Stimulated activated CD4-positive, alpha-beta T cell treated with anti-CD3 and anti-CD28 coated beads, Interleukin-15, amount 100 ng/mL, for 1 hour (primary cell): ENCODE measurements around the gene MAPRE2.
"Not testable (repeated sequence)": the region's sequence is repeated elsewhere in the genome, so short reads cannot be mapped to it uniquely, and the experiment has no call there.

Experiments
- DNase-seq, 2 donors: peaks; one replicate each; pipeline ENCODE4 v3.0.0-alpha.2; 2020; ENCODE audit warnings: low read depth in 1 of 2, low spot score in 1 of 2

Gene MAPRE2

DNA sequence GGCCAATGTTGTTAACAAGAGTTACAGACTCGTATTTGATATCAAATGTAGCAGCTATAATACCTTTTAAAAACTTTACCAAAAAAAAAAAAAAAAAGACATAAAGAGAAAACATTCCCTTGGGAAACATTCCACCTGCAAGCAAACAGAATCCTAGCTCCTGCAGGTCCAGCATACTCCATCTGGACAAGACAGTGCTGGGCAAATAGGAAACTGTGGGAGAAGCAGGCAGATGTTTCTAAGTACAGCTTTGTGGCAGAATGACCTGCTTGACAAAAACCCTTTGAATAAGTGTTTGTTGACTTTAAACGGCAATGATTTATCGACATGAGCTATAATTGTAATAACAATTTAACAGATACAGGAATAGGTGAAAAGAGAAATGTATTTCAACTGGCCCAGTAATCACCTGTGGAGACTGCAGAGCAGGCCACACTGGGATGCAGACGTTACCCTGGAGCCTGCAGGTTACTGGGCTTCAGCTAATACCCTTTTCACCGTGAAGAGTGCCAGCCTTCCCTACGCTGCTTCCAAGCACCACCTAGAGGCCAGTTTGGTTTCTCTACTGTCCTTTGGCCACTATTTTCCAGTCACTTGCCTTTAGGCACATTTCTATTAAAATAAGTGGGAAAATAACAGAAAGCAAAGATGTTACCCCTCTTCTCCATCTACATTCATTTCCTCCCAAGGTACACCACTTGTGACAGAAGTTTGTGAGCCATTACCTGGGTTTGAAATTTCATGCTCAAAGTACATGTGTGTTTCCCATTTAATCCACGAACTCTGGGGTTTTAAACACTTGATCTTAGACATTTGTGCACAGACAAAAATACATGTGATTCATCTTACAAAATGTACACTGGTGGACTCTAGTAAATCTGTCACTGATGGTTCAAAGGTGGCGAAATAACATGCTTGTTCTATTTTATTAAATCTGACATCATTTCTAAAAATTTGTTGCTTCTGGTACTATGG, 102.7 kb downstream of the MAPRE2 start:
- DNase-seq: no peak

DNA sequence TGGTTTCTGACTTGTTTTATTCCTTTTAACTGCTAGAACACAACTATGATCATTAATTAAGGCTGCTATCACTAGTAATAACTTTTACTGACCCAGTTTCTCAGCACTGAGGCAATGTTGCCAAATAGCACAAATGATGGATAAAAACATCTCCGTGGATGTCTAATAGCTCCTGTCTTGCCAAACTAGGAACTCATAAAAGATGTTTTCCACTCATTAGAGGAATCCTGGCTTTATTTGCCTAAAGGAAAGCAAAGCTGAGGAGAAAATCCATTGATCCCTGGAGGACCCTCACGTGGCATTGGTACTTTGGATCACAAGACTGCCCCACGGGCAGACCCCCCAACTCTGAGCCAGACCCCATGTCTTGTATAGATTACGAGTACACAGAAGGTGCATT, 103.5 kb downstream of the MAPRE2 start:
- DNase-seq: no peak

DNA sequence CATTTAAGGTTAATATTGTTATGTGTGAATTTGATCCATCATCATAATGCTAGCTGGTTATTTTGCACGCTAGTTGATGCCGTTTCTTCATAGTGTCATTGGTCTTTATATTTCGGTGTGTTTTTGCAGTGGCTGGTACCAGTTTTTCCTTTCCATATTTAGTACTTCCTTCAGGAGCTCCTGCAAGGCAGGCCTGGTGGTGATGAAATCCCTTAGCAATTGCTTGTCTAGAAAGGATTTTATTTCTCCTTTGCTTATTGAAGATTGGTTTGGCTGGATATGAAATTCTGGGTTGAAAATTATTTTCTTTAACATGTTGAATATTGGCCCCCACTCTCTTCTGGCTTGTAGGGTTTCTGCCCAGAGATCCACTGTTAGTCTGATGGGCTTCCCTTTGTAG, 109.0 kb downstream of the MAPRE2 start:
- DNase-seq: not testable (repeated sequence)

DNA sequence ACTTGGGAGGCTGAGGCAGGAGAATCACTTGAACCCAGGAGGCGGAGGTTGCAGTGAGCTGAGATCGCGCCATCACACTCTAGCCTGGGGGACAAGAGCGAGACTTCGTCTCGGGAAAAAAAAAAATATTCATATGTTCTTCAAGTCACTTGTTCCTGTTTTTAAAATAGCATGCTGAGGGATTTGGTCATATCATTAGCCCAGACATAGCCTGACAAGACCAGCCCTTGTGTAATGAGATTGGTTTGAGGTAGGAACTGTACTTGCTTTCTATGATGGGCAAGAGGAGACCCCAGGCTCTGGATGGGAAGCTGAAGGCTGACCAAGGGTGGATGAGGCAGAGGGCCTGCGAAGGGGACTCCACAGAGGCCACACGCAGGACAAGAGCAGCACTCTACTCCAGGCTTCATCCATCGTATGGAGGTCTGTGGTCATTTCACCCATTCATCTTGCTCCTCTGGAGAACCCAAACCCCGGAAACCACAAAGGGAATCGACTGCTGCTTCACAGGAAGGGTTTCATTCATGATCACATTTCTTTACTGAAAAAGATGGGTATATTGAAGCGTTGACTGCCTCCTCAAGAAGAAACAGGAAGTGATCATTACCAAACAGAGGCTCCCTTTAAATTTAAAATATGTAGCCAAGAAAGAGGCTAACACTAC, 112.5 kb downstream of the MAPRE2 start:
- no peak for DNase-seq

DNA sequence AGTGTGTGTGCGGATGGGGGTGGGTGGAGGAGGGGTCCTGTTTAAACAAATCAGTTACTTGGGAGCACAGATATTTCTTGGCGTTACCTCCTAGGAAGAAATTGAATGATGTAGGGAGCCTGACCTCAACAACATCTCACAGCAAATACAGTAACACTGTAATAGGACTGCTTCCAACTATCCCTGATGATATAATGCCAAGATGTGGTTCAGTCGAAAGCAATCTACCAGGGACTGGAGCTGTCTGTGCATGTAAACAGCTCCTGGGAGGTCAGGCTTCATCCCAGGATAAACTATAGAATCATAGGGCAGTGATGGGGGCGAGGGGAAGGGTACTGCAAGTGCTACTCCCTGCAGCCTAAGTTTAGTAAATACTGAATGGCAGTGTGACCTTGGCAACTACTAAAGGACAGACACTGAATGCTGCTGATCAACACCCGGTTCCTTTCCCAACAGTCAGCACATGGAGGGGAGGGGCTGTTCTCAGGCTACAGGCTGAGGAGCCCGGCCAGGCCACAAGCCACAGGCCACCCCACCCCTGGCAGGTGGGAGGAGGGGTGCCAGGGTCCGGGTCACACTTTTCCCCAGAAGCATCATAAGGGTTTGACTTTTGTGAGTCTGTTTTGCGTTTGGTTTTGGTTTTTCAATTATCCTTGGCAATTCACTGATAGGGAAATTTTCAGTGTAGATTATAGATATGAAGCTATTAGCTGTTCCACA, 114.3 kb downstream of the MAPRE2 start:
- no peak for DNase-seq

DNA sequence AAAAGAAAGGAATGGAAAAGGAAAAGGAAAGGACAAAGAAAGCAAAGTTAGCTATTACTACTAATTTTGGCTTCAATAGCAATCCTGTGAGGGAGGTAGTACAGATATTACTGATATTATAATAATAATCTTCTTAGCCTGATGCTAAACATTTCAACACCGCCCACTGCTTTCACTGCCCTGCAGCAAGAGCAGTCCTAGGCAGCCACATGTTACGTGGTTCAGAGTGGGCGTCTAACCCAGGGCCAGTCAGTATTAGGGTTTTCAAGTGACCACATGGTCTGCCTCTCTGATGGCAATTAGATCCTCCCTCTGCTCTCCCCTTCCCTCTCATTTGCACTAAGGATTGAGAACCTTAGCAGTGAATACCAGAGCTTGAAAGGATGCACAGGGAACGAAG, 116.0 kb downstream of the MAPRE2 start:
- DNase-seq: no peak

DNA sequence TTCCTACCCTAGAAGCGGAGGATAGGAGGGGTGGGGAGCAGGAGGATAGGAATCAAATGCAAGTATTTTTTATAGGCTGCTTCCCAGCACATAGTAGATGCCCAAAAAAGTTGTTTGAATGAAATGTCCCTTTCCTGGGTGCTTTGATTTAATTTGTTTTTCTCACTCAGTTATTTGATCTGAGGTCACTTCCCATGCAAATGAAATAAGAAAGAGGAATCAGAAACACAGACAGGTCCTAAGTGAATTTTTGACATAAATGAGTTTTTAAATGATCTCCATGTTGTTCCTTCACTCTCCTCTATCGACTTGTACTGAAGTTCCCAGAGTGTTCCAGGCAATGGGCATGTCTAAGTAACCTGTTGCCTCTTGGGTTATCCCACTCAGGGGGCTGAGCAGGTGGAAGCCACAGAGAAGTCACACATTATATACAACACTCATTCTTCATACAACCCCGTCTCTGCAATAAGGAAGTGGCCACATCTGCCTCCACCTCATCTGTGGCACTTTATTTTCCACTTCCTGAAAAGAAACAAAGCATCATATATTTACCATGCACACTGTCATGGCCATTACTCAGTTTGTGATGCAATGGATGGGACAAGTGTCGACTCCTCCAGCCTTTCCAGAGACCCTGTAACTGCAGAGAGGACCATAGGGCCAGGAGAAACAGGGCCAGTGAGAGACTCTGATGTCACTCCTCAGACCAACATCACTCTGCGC, 117.7 kb downstream of the MAPRE2 start:
- no peak for DNase-seq

DNA sequence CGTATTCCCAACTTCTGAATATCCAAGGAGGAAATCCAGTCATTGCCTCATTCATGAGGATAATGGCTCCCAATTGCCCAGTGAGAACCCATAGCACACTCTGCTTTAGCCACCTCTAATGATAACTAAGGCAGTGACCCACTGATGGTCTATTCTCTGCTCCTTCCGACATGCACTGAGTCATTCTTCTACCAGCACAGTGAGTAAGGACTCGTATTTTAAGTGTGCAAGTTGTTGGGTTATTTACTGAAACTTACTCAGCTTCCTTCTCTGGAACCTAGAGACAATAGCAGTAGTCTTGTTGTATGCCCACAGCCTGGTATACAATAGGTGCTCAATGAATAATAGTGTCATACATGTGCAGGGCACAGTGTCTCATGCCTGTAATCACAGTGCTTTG, 118.6 kb downstream of the MAPRE2 start:
- DNase-seq: no peak

DNA sequence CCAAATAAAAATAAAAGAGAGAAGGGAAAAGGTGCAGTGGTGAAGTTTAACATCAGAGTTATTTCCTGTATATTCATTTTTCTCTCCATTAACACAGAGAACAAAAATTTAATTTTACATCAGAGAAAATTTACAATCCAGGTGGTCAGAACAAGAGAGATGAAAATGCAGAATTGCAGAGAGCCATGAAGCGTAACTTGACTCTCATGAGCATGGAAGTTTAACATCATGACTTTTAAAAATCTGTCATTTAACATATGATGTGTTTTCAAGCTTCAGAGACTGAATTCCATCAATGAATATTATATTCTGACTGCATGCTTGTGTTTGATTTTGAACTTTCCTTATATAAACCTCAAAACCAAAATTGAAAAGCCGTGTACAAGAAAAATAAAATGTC, 120.3 kb downstream of the MAPRE2 start:
- no peak for DNase-seq

DNA sequence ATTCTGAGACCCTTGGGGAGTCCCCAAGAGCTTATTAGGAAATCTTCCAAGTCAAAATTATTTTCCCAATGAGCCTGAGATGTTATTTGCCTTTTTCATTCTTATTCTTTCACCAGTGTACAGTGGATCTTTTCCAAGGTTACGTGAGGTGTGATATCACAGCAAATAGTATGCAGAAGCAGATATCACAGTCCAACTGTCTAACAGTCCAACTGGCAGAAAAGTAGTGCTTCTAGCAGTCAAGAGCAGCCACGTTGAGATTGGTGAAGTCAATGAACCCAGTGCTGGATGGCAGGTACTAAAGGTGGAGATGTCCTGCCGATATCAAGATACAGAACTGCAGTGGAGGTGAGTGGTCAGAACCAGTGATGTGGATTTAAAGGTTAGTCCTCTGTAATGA, 120.7 kb downstream of the MAPRE2 start:
- no peak for DNase-seq

DNA sequence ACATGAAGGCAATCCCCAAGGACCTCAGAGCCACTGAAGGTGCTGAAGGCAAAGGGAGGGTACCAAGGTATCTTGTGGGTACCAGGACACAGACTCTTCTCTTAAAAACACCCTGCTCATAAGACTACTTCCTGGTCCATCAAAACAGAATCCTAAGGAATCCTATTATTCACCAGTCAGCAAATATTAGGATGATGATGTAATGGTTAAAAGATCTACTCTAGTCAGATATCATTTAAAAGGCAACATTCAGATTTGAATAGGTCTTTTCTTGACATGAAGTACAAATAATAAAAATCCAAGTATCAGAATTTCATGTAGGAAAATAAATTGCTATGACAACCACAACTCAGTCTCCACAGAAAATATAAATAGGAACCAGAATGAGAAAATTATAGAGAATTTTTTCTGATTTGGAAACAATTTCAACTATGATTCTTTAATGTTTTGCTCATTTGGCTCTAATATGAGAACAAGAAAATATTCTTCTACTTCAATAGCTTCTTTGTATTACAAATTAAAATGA, 121.9 kb downstream of the MAPRE2 start:
- no peak for DNase-seq

DNA sequence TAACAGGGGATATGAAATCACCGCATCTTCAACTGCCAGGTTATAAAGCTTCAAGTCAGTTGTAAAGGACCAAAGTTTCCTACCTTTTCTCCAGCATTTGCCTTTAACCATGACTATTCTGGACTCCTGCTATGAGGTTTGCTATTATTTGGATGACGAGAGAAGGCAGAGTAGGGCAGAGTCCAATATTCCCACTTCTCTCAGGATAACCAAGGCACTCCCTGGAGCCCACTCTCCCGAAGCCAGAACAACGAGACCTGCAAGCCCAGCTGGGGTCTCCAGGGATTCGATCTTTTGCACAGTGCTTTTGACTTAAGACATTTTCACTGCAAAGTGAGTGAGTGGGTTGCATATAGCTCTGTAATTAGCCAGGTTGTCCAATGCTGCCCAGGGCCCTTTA, 122.5 kb downstream of the MAPRE2 start:
- DNase-seq: no peak

DNA sequence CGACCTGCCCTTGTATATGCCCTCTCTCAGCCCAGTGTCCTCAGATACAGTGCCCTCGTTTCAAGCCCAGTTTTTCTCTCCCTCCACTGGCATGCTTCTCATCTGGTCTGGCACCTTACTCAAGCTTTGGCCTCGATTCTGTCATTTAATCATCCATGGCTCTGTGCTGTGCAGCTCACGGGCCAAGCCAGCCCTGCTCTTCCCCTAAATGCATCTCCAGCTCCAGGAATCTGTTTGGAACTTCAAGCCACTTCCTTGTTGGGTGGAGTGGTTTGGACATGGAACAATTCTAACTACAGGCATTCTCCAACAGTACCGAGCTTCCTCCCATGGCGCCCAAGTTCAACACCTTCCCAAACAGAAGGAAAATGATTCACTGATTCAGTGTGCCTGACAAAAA, 122.9 kb downstream of the MAPRE2 start:
- no peak for DNase-seq

DNA sequence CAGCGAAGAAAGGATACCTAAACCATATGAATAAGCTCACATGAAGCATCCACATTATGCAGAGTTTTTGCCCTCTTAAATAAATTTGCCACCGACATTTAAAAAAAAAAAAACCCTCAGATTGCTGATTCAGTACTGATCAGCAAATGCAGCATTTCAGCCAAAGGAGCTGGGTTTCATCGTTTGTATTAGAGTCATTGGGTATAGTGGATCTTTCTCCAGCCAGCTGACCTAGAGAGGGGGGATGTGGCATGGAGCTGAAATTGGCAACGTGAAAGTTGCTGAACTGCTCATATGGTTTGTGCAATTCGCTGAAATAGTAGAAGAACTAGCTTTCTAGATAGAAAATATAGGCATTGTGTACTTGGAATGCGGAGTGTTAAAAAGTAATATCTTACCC, 126.1 kb downstream of the MAPRE2 start:
- no peak for DNase-seq

DNA sequence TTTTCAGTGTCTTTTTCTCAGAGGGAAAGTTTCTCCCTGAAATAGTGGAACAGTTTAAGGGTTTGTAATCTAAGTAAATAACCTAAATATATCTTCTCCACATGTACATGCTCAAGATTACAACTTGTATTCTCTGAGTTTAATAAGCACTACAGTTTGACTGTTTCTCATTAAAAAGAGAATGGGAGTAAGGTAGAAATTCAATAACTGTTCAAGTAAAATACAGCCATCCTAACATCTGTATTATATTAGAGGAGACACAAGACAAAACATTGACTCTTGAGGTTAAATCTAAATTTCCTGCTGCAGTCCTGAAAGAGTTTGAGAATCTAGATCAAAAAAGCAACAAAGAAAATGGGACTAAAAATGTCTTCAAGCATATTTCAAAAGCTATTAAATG, 126.6 kb downstream of the MAPRE2 start:
- no peak for DNase-seq

DNA sequence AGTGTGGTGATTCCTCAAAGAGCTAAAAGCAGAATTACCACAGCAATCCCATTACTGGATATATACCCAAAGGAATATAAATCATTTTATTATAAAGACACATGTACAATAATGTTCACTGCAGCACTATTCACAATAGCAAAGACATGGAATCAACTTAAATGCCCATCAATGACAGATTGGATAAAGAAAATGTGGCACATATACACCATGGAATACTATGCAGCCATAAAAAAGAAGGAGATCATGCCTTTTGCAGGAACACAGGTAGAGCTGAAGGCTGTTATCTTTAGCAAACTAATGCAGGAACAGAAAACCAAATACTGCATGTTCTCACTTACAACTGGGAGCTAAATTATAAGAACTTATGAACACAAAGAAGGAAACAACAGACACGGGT, 129.1 kb downstream of the MAPRE2 start:
- not testable (repeated sequence) for DNase-seq

DNA sequence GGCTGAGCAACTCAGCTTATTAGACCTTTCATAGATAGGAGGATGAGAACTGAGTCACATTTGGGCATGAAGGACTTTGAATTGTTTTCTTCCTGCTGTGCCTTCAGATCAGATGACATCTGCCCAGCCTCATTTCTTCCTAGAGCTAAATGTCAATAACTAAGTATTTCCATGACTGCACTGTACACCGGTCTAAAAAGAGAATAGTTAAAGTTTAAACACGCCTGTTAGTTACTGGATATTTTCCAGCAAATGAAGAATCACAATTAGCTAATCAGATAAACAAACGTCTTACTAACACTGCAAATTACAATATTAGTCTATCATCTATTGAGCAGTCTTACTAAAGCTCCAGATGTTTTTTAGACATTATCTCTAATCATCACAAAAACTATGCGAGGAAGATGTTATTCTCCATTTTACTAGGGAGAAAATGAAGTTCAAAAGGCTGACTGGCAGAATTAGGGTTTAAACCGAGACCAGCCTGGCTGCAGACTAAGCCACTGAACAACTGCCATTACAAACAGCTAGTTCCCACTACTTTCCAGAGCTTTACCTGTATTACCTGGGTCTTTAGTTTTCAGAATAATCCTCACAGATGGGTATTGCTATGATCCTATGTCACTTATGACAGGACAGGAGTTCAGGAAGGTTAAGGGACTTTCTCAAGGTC, 130.2 kb downstream of the MAPRE2 start:
- no peak for DNase-seq

DNA sequence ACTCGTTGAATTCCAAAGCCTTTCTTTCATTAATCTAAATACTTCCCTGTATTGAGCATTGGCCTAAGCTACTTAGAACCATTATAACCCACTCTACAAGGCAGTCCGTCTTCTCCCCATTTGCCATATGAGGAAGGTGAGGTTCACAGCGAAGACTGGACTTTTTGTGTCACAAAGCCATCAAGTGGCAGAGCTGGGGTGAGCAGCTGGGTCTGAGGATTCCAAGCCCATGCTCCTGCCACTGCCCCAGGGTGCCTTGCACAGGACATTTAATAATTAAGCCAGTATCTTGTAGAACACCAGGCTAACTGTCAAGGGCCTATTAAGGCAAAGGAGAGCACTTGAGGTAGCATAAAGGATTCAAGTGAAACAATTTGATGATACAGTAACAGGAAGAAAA, 130.8 kb downstream of the MAPRE2 start:
- no peak for DNase-seq

DNA sequence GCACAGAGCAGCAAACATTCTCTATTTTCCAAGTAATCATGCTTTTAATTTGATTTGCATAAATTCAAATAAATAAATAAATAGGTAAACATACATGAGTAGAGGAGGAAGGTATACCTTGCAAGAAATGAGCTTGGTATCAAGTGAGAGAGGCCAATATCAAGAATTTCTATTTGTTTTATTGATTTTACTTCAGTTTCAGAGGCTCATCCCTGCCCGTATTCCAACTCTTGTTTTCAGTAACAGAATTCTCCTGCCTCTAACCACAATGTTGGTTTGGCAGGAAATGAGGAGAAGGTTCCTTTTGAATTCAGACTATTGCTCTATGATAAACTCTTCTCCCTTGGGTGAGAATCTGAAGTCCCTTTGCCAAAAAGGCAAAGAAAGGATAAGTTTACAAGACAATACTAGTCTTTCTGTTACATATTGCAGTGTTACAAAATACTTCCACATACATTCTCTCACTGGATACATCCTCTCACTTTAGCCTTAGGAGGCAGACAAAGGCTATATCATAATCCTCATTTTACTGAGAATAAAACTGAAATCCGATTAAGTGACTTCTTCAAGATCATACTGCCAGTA, 131.3 kb downstream of the MAPRE2 start:
- no peak for DNase-seq

DNA sequence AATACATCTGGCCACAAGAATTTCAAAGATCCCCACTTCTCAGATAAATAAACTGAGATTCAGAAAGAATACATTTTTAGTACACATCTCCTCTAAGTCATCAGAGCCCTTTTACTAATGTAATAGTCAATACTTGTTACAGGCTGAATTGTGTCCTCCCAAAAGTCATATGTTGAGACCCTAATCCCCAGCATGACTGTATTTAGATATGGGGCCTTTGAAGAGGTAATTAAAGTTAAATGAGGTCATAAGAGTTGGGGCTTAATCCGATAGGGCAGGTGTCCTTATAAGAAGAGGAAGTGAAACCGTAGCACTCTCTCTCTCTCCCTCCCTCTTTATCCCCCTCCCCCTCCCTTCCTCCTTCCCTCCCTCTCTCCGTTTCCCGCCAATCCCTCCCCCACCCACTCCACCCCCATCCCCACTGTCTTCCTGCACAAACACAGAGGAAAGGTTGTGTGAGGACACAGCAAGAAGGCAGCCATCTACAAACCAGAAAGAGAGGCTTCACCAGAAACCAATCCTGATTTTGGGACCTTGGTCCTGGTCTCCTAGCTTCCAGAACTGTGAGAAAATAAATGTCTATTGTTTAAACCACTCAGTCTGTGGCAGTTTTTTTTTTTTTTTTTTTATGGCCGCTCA, 133.0 kb downstream of the MAPRE2 start:
- no peak for DNase-seq
